Right lobe of liver (tissue), 4 donors: Measurements from ENCODE around the gene ADGRV1.

Source experiments
- CTCF ChIP-seq, 4 donors: fragments of 200-600 bp in 3 of 4; fragments of 450-650 bp in 1 of 4; IDR thresholded peaks; one replicate each; pipeline versions ENCODE4 v1.5.1 to v1.8.0; 2016 to 2022; ENCODE audit warnings: antibody characterized with exemption in 4 of 4, mild to moderate bottlenecking in 2 of 4
- POLR2A ChIP-seq: fragments of 450-650 bp; IDR thresholded peaks from one replicate; pipeline ENCODE4 v1.6.1; 2017; ENCODE audit warnings: antibody characterized with exemption, mild to moderate bottlenecking
- donor health status: DM: no; HTN: no; CAD: no.
- donor health status: DM: no; HTN: no; CAD: no.
- donor health status: DM: no; HTN: yes; CAD: no.

GRCh38 chr5:91101600-91102379 is 543.2 kb downstream of the ADGRV1 start:
- TF ChIP-seq CTCF (IDR thresholded peaks at IDR 0.05): peak; percentile 72 to 94 (median 74)
- no peak for TF ChIP-seq POLR2A
